Transverse colon (tissue), 4 donors: ENCODE results near the gene SHLD3. TPM values are rescaled to one million over a fixed set of nuclear protein-coding genes. Genes with fewer than 3 reads are reported as not detected.
"Not testable (repeated sequence)": the region's sequence is repeated elsewhere in the genome, so short reads cannot be mapped to it uniquely, and the experiment has no call there.

Experiments
- DNase-seq: peaks from one replicate; pipeline ENCODE4 v3.0.0-alpha.2; 2019
- H3K27ac ChIP-seq, 4 donors: fragments of 200-600 bp; sonication (generic); 2 replicates each; pipeline ENCODE4 v1.5.1; 2016 to 2018; ENCODE audit warnings: inconsistent platforms in 4 of 4
- H3K27me3 ChIP-seq: fragments of 200-600 bp; sonication (generic); 2 replicates; pipeline ENCODE4 v1.5.1; 2017; ENCODE audit warnings: inconsistent platforms
- H3K36me3 ChIP-seq, 4 donors: fragments of 200-600 bp; sonication (generic); 2 replicates each; pipeline ENCODE4 v1.5.1; 2017 to 2019; ENCODE audit warnings: inconsistent platforms in 4 of 4
- H3K4me1 ChIP-seq, 4 donors: fragments of 200-600 bp; sonication (generic); 2 replicates each; pipeline ENCODE4 v1.5.1; 2017 to 2020; ENCODE audit warnings: inconsistent platforms in 4 of 4
- H3K4me3 ChIP-seq, 4 donors: fragments of 200-600 bp; sonication (generic); 1 replicate in 1 of 4; 2 replicates in 3 of 4; pipeline versions ENCODE4 v1.5.1 to v1.6.1; 2017 to 2019; ENCODE audit warnings: inconsistent platforms in 4 of 4
- H3K9me3 ChIP-seq, 2 donors: fragments of 200-600 bp; sonication (generic); 2 replicates each; pipeline ENCODE4 v1.5.1; 2017 to 2019; ENCODE audit warnings: inconsistent platforms in 2 of 2
- CTCF ChIP-seq, 5 experiments: fragments of 200-600 bp in 3 of 5; fragments of 450-650 bp in 2 of 5; sonication (generic) in 3 of 5; IDR thresholded peaks; 1 replicate in 2 of 5; 2 replicates in 3 of 5; pipeline ENCODE4 v1.5.1; 2016 to 2017; ENCODE audit warnings: antibody characterized with exemption in 5 of 5, inconsistent platforms in 3 of 5, mild to moderate bottlenecking in 2 of 5, moderate library complexity in 1 of 5
- EP300 ChIP-seq: sonication (generic); formaldehyde crosslinking; IDR thresholded peaks from one replicate; pipeline ENCODE4 v1.6.1; 2017; ENCODE audit warnings: antibody characterized with exemption, low read depth
- POLR2A ChIP-seq: fragments of 450-650 bp; IDR thresholded peaks from one replicate; pipeline ENCODE4 v1.6.1; 2016; ENCODE audit warnings: antibody characterized with exemption, mild to moderate bottlenecking, moderate library complexity
- POLR2AphosphoS5 ChIP-seq, 3 donors: sonication (generic); formaldehyde crosslinking; IDR thresholded peaks; one replicate each; pipeline ENCODE4 v1.6.1; 2016; ENCODE audit warnings: antibody characterized with exemption in 3 of 3
- WGBS, 2 donors: methylation state at CpG; one replicate each; pipeline ENCODE4 v1.1.5; 2018; ENCODE audit warnings: low coverage in 1 of 2; 5-methylcytosine and 5-hydroxymethylcytosine counted together
- in situ Hi-C, 4 donors: fragments of 200-750 bp; cut with MboI; loops; one replicate each; pipeline versions ENCODE4 v1.15.0 to v1.15.1; 2017; ENCODE audit warnings: low sequenced_read_pairs in 3 of 4, low pct_ligation_motif_present in 1 of 4, low pct_unique_long_range_greater_than_20kb in 1 of 4
- intact Hi-C: fragments of 100-400 bp; cut with DNase I; formaldehyde crosslinking; loops from one replicate; pipeline ENCODE4 v1.15.1; 2023; ENCODE audit warnings: low total_unique reads
- small RNA-seq, 4 donors: library from RNA; depleted of rRNA; stranded (forward); fragments of <200 nt; gene quantifications; one replicate each; pipeline ENCODE3, GENCODE V24; 2016
- total RNA-seq, 4 donors: library from RNA; depleted of rRNA; stranded (reverse); fragments of >200 nt; gene quantifications; one replicate each; pipeline ENCODE4 v1.1.0, GENCODE V29; 2016

The SHLD3 gene
- total RNA-seq, 4 donors from 2014 or later: 1.00 to 5.7 (median 2.9) TPM; not detected in 1

GRCh38 chr5:65663804-65664521, 39.1 kb downstream of the SHLD3 start:
- in situ Hi-C loops: no loop called here
- Histone ChIP-seq H3K27ac (no peak overlapping the region), H3K27me3 (no peaks in the 10 kb centered on the region), H3K4me3 (no peak overlapping the region), H3K9me3 (no peaks in the 10 kb centered on the region), H3K4me1 (no peaks in the 10 kb centered on the region), H3K36me3 (peaks cover 0 to 7% (median 0%) of the 10 kb centered on the region in 4 donors)
- TF ChIP-seq POLR2AphosphoS5 (IDR thresholded peaks at IDR 0.05) (no peak), CTCF (IDR thresholded peaks at IDR 0.05) (peak in 4 of 5 experiments; percentile 8 to 44 (median 40))
- intact Hi-C loops: no loop called here
- WGBS, 2 donors: 100% methylated on average over 1 of the region's 1 CpG
- DNase-seq: no peak

DNA sequence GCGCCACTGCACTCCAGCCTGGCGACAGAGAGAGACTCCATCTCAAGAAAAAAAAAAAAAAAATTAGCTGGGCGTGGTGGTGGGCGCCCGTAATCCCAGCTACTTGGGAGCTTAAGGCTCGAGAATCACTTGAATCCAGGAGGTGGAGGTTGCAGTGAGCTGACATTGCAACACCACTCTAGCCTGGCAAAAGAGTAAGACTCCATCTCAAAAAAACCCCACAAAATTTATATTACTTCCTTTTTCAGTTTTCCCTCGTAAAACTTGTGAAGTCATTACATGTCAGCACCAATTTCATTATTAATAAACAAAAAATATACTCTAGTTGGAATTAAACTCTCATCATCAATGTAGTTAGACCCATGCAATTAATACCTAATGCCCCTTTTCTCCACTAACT, 43.9 kb downstream of the SHLD3 start:
- 81 to 86% methylated on average over 6 to 7 of the region's 7 CpGs for WGBS, 2 donors
- no peaks in the 10 kb centered on the region for H3K9me3 ChIP-seq
- in situ Hi-C loops (no loop called here), intact Hi-C loops (no loop called here)
- no peak overlapping the region for H3K27ac ChIP-seq
- H3K36me3 ChIP-seq: peaks cover 0 to 5% (median 0%) of the 10 kb centered on the region in 4 donors
- H3K27me3 ChIP-seq: no peaks in the 10 kb centered on the region
- TF ChIP-seq EP300: no peak
- TF ChIP-seq POLR2AphosphoS5 (IDR thresholded peaks at IDR 0.05): no peak
- no peak for TF ChIP-seq POLR2A
- TF ChIP-seq CTCF (IDR thresholded peaks at IDR 0.05): no peak
- DNase-seq: no peak
- H3K4me3 ChIP-seq: no peak overlapping the region
- H3K4me1 ChIP-seq: no peaks in the 10 kb centered on the region

DNA sequence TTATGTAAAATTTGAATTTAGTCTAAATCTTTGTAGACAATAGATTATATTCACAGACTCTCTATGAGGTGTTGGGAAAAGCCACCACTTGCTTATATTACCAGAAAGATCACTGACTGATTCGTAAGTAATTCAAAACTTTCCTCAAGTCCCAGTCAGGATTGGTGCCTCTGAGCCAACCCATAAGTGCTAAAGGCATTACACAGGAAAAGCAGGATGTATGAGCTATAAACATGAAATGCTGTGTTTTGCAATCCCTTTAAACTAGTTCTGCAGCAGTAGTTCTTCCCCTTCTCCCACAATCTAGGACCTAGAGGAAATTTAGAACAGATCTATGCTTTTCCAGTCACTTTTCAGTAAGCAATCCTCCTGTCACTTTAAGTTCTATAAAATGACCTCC, 48.0 kb downstream of the SHLD3 start:
- no peak for TF ChIP-seq POLR2AphosphoS5 (IDR thresholded peaks at IDR 0.05)
- TF ChIP-seq CTCF (IDR thresholded peaks at IDR 0.05): no peak
- no peak for TF ChIP-seq POLR2A
- no peak for TF ChIP-seq EP300
- intact Hi-C loops: no loop called here
- in situ Hi-C loops: no loop called here
- no peak overlapping the region for H3K27ac ChIP-seq
- no peaks in the 10 kb centered on the region for H3K4me1 ChIP-seq
- no peak overlapping the region for H3K4me3 ChIP-seq
- 84 to 100% methylated on average over 1 of the region's 1 CpG for WGBS, 2 donors
- DNase-seq: no peak
- H3K36me3 ChIP-seq: peaks cover 0 to 5% (median 0%) of the 10 kb centered on the region in 4 donors
- H3K27me3 ChIP-seq: no peaks in the 10 kb centered on the region
- H3K9me3 ChIP-seq: no peaks in the 10 kb centered on the region

- H3K4me3 ChIP-seq: no peak overlapping the region
- in situ Hi-C loops: no loop called here
Observed at GRCh38 chr5:65674749-65675148, 49.9 kb downstream of the SHLD3 start.

DNA sequence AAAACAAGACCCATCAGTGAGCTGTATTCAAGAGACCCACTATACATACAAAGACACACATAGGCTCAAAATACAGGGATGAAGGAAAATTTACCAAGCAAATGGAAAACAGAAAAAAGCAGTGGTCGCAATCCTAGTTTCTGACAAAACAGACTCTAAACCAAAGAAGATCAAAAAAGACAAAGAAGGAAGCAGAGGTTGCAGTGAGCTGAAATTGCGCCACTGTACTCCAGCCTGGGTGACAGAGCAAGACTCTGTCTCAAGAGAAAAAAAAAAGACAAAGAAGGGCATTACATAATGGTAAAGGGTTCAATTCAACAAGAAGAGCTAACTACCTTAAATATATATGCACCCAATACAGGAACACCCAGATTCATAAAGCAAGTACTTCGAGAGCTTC, 51.2 kb downstream of the SHLD3 start:
- intact Hi-C loops, H3K4me3 ChIP-seq, H3K27ac ChIP-seq, H3K9me3 ChIP-seq, H3K27me3 ChIP-seq, H3K4me1 ChIP-seq, H3K36me3 ChIP-seq, DNase-seq, in situ Hi-C loops: not testable (repeated sequence)
- 86 to 91% methylated on average over 3 of the region's 3 CpGs for WGBS, 2 donors

More at GRCh38 chr5:65674749-65675148, 49.9 kb downstream of the SHLD3 start:
- Histone ChIP-seq H3K4me1 (no peaks in the 10 kb centered on the region), H3K9me3 (no peaks in the 10 kb centered on the region), H3K27me3 (no peaks in the 10 kb centered on the region), H3K36me3 (peaks cover 0 to 11% (median 0%) of the 10 kb centered on the region in 4 donors), H3K27ac (no peak overlapping the region)
- intact Hi-C loops: no loop called here
- TF ChIP-seq POLR2AphosphoS5 (IDR thresholded peaks at IDR 0.05) (no peak), EP300 (no peak)
- DNase-seq: no peak

Small RNA genes within 50 kb of the gene (small RNA-seq; reads per million reads assigned to genes)
- 0 reads per million in 4 donors for gene RNU6-540P

Other genes with a start within 250 kb of the SHLD3 start
- gene ADAMTS6, start 143.1 kb upstream of the SHLD3 start, total RNA-seq: 1 to 10 TPM in 2 of 4 donors, under 1 TPM in 1, not detected in 1; 0.96 to 2.2 (median 1.1) TPM
- gene CENPK, start 61.9 kb upstream of the SHLD3 start, total RNA-seq: 1 to 10 TPM in 3 of 4 donors, not detected in 1; 2.0 to 7.6 (median 5.2) TPM
- 10 to 100 TPM in 3 of 4 donors, 1 to 10 TPM in 1; 9.0 to 52.1 (median 39.2) TPM for gene PPWD1, start 61.7 kb upstream of the SHLD3 start, total RNA-seq
- gene TRIM23, start 694 bp upstream of the SHLD3 start, total RNA-seq: 10 to 100 TPM in 2 of 4 donors, 1 to 10 TPM in 2; 3.4 to 12.4 (median 7.7) TPM
- gene TRAPPC13, start within 50 bp of the SHLD3 start, total RNA-seq: 10 to 100 TPM in 2 of 4 donors, 1 to 10 TPM in 2; 3.0 to 24.1 (median 11.9) TPM
- 1 to 10 TPM in 3 of 4 donors, under 1 TPM in 1; 0.37 to 9.2 (median 4.0) TPM for gene SGTB, start 97.1 kb downstream of the SHLD3 start, total RNA-seq
- gene NLN, start 97.2 kb downstream of the SHLD3 start, total RNA-seq: 10 to 100 TPM in 2 of 4 donors, 1 to 10 TPM in 2; 1.6 to 16.5 (median 9.0) TPM